HTERT RPE-1 (cell line): ENCODE data around the gene AMBRA1.

Source experiments
- in situ Hi-C: fragments of 300-500 bp; cut with MboI; formaldehyde crosslinking; loops from 4 replicates; pipeline ENCODE4 v1.14.3; 2020; ENCODE audit warnings: low sequenced_read_pairs

Gene AMBRA1

GRCh38 chr11:46477136-46477535 lies 116.7 kb downstream of the AMBRA1 start:
- in situ Hi-C loops: no loop called here

GRCh38 chr11:46475926-46476545 lies 117.8 kb downstream of the AMBRA1 start:
- in situ Hi-C loops: no loop called here

DNA sequence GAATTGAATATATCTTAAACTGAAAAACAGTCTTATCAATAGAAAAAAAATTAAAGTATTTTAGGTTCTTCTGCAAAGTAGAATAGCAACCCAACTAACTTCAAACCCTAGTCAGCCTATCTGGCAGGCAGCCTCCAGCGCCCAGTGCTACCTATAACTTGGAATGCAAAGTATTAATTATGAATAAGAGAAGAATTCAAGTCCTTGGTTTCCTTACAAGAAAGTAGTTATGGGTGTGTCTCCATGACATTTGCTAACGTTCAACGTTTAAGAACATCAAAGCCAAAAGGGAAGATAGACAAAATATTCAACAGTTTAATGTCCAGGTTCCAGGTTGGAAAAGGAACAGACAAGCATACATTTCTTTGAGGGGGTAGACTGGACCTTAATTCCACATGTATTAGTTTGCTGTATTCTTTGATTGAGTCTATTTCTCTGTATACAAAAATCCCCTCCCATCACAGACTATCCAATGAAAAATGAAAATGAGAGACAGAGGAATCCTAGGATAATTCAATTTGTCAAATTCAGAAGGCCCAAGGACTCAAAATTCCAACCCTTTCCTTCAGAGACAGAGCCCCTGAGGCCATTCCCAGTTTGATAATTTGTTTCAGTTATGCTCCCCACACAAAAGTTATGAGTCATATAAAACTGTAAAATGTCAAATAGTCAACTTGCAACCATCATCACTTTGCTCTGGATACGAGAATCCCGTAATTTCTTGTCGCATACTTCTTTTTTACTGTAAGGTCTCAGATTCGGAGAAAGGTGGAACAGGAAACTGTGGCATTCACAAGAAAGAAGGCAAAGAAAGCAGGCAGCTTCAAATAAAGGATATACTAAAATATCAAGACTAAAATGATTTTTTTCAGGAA lies 118.5 kb downstream of the AMBRA1 start:
- in situ Hi-C loops: no loop called here

DNA sequence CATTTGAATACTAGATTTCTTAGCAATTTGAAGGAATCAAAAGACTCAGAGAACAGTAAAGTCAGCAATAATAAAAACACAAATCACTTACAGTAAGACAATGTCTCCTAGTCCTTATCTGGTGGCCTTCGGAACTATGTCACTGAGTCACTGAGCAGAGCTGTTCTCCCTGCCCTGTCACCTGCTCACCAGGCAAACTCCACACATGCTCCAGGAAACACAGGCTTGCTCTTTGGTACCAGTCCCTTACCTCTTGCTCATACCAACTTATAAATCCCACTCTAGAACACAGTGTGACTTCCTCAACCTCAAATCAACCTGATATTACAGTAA lies 121.2 kb downstream of the AMBRA1 start:
- in situ Hi-C loops: no loop called here

GRCh38 chr11:46471943-46472661 lies 121.7 kb downstream of the AMBRA1 start:
- in situ Hi-C loops: no loop called here

DNA sequence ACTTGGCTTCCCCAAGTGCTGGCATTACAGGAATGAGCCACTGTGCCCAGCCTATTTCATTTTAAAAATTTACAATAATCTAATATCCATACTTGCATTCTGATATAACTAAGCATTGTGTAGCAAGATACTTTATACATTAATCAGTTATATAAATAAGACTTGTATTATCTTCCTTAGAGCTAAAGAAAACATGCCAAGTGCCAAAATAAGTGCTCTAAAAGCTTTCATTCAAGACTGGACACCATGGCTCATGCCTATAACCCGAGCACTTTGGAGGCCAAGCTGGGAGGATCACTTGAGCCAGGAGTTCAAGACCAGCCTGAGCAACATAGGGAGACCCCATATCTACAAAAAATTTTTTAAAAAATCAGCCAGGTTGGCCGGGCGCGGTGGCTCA lies 123.9 kb downstream of the AMBRA1 start:
- in situ Hi-C loops: no loop called here

DNA sequence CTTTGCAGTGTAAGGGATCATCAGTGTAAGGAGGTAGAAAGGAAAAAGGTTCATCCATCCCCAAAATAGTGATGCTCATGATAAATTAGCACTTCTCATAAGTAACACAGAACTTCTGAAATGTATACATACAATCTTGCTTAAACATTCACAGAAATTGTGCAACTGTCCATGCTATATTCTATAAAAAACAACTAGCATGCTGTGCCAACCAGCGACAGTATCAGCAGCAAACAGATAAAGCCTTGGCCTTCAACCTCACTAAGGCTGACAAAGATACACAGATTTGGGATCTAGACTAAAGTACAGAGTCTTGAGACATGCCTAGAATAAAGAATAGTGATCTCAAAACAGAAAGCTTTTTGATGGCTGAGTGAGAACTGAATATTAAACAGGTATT lies 128.1 kb downstream of the AMBRA1 start:
- in situ Hi-C loops: no loop called here

DNA sequence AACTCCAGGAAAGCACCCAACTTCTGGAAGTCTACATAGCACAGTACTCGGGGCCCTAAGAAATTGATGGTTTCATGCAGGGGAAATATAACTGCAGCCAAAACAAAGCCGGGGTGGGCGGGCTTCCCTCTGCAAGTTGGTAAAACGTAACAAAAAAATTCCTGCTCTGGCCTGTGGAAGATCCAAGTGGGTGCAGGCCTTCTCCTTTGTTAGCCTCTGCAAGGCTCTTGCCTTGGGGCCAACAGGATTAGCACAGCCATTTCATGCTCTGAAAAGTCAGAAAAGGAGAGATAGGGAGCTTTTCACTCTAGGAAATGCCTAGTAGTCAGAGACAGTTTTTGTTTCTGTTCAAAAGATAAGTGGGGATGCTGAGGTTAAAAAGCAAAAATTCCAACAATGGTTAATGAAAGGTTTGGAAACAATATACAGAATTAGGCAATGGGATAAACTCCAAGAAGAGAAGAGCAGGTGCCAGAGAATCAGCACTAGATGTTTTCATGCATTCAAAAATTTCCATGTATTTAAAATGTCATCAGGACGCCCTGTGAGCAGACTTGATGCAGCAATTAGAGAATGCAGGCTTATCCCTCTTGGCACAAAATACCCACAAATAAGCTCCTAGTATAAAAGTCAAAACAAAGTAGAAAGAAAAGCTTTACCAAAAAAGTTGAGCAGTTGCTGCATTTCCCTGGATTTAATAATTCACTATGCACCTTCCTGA lies 130.0 kb downstream of the AMBRA1 start:
- in situ Hi-C loops: no loop called here

GRCh38 chr11:46461461-46461927 lies 132.3 kb downstream of the AMBRA1 start:
- in situ Hi-C loops: no loop called here

GRCh38 chr11:46458491-46458890 lies 135.3 kb downstream of the AMBRA1 start:
- in situ Hi-C loops: no loop called here

GRCh38 chr11:46457659-46458424 lies 136.0 kb downstream of the AMBRA1 start:
- in situ Hi-C loops: no loop called here

DNA sequence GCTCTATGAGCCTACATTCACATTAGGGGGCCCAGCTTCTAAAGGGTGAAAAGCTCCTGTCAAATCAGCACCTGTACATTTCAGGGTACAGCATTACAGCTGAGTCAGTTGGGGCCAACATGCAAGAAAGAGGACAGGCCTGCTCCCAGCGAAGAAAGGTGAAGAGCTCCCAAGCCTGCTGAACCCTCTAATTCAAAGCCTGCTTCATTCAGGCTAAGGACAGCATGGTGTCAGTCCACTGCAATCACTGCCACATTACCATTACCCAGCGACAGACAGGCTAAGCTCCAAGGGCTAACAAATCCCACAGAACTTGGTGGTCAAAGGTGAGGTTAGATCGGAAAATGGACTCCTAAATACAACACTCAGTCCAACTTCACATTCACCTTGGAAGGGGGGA lies 136.8 kb downstream of the AMBRA1 start:
- in situ Hi-C loops: no loop called here

DNA sequence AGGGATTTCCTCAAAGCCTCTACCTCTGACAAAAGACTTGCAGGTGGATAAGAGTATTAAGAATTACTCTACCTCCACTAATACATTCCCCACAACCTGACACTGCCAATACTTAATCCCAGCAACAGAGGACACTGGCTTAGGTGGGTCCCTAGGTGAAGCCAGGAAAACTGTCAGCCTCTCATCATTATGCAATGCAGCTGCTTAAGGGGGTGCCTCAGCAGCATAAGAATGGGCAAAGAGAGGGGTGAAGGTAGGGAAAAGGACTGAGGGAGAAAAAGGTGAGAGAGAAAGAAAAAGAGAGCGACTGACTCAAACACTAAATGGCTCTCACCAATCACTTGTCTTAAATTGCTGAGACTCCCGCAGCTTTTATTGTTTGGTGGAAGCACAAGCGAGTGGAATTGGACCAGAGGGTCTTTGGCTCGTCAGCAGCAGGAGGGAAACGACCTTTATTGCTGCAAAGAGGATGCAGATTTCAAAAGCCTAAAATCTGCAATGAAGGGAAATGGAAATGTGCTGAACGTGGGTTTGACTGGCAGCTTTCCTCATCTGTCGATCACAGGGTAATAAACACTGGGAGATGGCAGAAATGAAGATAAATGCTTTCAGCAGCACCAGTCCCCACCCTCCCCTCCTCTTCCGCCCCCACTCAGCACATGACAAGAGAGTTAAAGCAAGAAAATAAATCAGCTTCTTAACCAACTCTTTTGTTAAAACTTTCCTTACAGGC lies 137.4 kb downstream of the AMBRA1 start:
- in situ Hi-C loops: no loop called here

GRCh38 chr11:46455834-46456233 lies 138.0 kb downstream of the AMBRA1 start:
- in situ Hi-C loops: no loop called here

DNA sequence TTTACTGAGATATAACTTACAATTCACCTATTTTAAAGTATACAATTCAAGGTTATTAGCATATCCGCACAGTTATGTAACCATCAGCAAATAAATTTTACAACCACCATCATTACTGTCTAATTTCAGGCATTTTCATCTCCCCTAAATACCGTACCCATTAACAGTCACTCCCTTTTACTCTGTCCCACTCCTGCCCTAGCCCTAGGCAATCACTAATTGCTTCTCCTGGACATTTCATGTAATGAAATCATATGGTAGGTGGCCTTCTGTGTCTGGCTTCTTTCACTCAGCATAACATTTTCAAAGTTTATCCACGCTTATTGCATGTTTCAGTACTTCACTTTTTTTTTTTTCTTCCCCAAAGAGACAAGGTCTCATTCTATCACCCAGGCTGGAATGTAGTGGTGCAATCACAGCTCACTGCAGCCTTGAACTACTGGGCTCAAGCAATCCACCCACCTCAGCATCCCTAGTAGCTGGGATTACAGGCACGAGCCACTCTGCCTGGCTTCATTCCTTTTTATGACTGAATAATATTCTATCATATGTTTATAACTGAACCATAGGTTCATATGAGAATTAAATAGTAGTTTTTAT lies 140.8 kb downstream of the AMBRA1 start:
- in situ Hi-C loops: no loop called here

- in situ Hi-C loops: no loop called here
Measured at GRCh38 chr11:46451759-46452158, 142.1 kb downstream of the AMBRA1 start.

- in situ Hi-C loops: no loop called here
Measured at GRCh38 chr11:46450846-46451477, 142.9 kb downstream of the AMBRA1 start.

DNA sequence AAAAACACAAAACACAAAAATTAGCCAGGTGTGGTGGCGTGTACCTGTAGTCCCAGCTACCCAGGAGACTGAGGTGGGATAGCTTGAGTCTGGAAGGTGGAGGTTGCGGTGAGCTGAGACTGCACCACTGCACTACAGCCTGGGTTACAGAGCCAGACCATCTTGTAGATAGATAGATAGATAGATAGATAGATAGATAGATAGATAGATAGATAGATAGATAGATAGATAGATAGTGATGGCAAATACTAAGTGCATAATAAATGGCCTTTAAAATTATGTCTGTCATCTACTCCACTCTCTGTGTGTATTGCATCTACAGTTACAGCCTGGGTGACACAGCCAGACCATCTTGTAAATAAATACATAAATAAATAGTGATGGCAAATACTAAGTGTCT lies 146.3 kb downstream of the AMBRA1 start:
- in situ Hi-C loops: no loop called here
